ENCODE results near the gene CSPG4. TPM values are rescaled to one million over a fixed set of nuclear protein-coding genes. Genes with fewer than 3 reads are reported as not detected.

Gene CSPG4
- total and polyA plus RNA-seq, 4 donors = 10.6 to 160 (median 66.0) TPM

GRCh38 chr15:75655931-75656330 is 56.7 kb downstream of the CSPG4 start:
- H3K4me1 ChIP-seq (ENCODE audit: control insufficient read depth in 1 of 2, insufficient read depth in 2 of 2, low read length in 2 of 2) = peaks cover 0 to 3% of the 10 kb centered on the region in 2 donors
- 70 to 72% methylated on average over 4 of the region's 4 CpGs for WGBS, 2 donors
- no peak for ATAC-seq (ENCODE audit: low FRiP score)

GRCh38 chr15:75654201-75654907 is 58.3 kb downstream of the CSPG4 start:
- H3K27ac ChIP-seq (ENCODE audit: low read depth in 1 of 2, low read length in 2 of 2) = no peak overlapping the region
- no peak for DNase-seq
- H3K4me1 ChIP-seq (ENCODE audit: control insufficient read depth in 1 of 2, insufficient read depth in 2 of 2, low read length in 2 of 2) = peaks cover 0 to 3% of the 10 kb centered on the region in 2 donors
- no peak for ATAC-seq (ENCODE audit: low FRiP score)
- WGBS, 2 donors = 55 to 67% methylated on average over 4 of the region's 4 CpGs
- peaks cover 0 to 6% of the 10 kb centered on the region in 2 donors for H3K36me3 ChIP-seq (ENCODE audit: control insufficient read depth in 1 of 2, insufficient read depth in 2 of 2, low read length in 1 of 2)
- no peak overlapping the region for H3K4me3 ChIP-seq (ENCODE audit: low read length in 2 of 2)
- H3K27me3 ChIP-seq (ENCODE audit: control insufficient read depth in 1 of 2, insufficient read depth in 2 of 2, low read length in 1 of 2) = no peaks in the 10 kb centered on the region
- no peaks in the 10 kb centered on the region for H3K9me3 ChIP-seq (ENCODE audit: control insufficient read depth, low read length)
- intact Hi-C loops (cut with DNase I) = no loop called here

More at GRCh38 chr15:75655931-75656330, 56.7 kb downstream of the CSPG4 start:
- Histone ChIP-seq H3K36me3 (ENCODE audit: control insufficient read depth in 1 of 2, insufficient read depth in 2 of 2, low read length in 1 of 2) (peaks cover 0 to 6% of the 10 kb centered on the region in 2 donors), H3K27ac (ENCODE audit: low read depth in 1 of 2, low read length in 2 of 2) (no peak overlapping the region), H3K4me3 (ENCODE audit: low read length in 2 of 2) (no peak overlapping the region), H3K27me3 (ENCODE audit: control insufficient read depth in 1 of 2, insufficient read depth in 2 of 2, low read length in 1 of 2) (no peaks in the 10 kb centered on the region), H3K9me3 (ENCODE audit: control insufficient read depth, low read length) (no peaks in the 10 kb centered on the region)
- intact Hi-C loops (cut with DNase I) = no loop called here
- no peak for DNase-seq

GRCh38 chr15:75653347-75653913 is 59.2 kb downstream of the CSPG4 start:
- DNase-seq = no peak
- intact Hi-C loops (cut with DNase I) = no loop called here
- Histone ChIP-seq H3K36me3 (ENCODE audit: control insufficient read depth in 1 of 2, insufficient read depth in 2 of 2, low read length in 1 of 2) (peaks cover 0 to 6% of the 10 kb centered on the region in 2 donors), H3K27me3 (ENCODE audit: control insufficient read depth in 1 of 2, insufficient read depth in 2 of 2, low read length in 1 of 2) (no peaks in the 10 kb centered on the region), H3K4me3 (ENCODE audit: low read length in 2 of 2) (no peak overlapping the region), H3K4me1 (ENCODE audit: control insufficient read depth in 1 of 2, insufficient read depth in 2 of 2, low read length in 2 of 2) (no peaks in the 10 kb centered on the region), H3K9me3 (ENCODE audit: control insufficient read depth, low read length) (no peaks in the 10 kb centered on the region), H3K27ac (ENCODE audit: low read depth in 1 of 2, low read length in 2 of 2) (peak overlapping the region in 1 of 2 donors; percentile 3)
- ATAC-seq (ENCODE audit: low FRiP score) = no peak
- 40 to 43% methylated on average over 16 of the region's 16 CpGs for WGBS, 2 donors

- peak overlapping the region in 1 of 2 donors; percentile 35 for H3K4me3 ChIP-seq (ENCODE audit: low read length in 2 of 2)
- DNase-seq (no peak), ATAC-seq (ENCODE audit: low FRiP score) (no peak)
- 25 to 32% methylated on average over 2 of the region's 2 CpGs for WGBS, 2 donors
- intact Hi-C loops (cut with DNase I) = no loop called here
- no peaks in the 10 kb centered on the region for H3K9me3 ChIP-seq (ENCODE audit: control insufficient read depth, low read length)
- H3K4me1 ChIP-seq (ENCODE audit: control insufficient read depth in 1 of 2, insufficient read depth in 2 of 2, low read length in 2 of 2) = no peaks in the 10 kb centered on the region
- H3K27me3 ChIP-seq (ENCODE audit: control insufficient read depth in 1 of 2, insufficient read depth in 2 of 2, low read length in 1 of 2) = no peaks in the 10 kb centered on the region
- no peaks in the 10 kb centered on the region for H3K36me3 ChIP-seq (ENCODE audit: control insufficient read depth in 1 of 2, insufficient read depth in 2 of 2, low read length in 1 of 2)
- H3K27ac ChIP-seq (ENCODE audit: low read depth in 1 of 2, low read length in 2 of 2) = peak overlapping the region in 1 of 2 donors; percentile 9
Measured at GRCh38 chr15:75651810-75652543, 60.7 kb downstream of the CSPG4 start.

GRCh38 chr15:75650908-75651809 is 61.5 kb downstream of the CSPG4 start:
- WGBS, 2 donors = 14 to 16% methylated on average over 9 of the region's 9 CpGs
- Histone ChIP-seq H3K36me3 (ENCODE audit: control insufficient read depth in 1 of 2, insufficient read depth in 2 of 2, low read length in 1 of 2) (no peaks in the 10 kb centered on the region), H3K27ac (ENCODE audit: low read depth in 1 of 2, low read length in 2 of 2) (peak overlapping the region in 1 of 2 donors; percentile 8)

GRCh38 chr15:75649848-75650247 is 62.8 kb downstream of the CSPG4 start:
- Histone ChIP-seq H3K27ac (ENCODE audit: low read depth in 1 of 2, low read length in 2 of 2) (peak overlapping the region in 1 of 2 donors; percentile 97), H3K4me3 (ENCODE audit: low read length in 2 of 2) (peak overlapping the region in 1 of 2 donors; percentile 35), H3K36me3 (ENCODE audit: control insufficient read depth in 1 of 2, insufficient read depth in 2 of 2, low read length in 1 of 2) (no peaks in the 10 kb centered on the region), H3K27me3 (ENCODE audit: control insufficient read depth in 1 of 2, insufficient read depth in 2 of 2, low read length in 1 of 2) (no peaks in the 10 kb centered on the region), H3K9me3 (ENCODE audit: control insufficient read depth, low read length) (no peaks in the 10 kb centered on the region), H3K4me1 (ENCODE audit: control insufficient read depth in 1 of 2, insufficient read depth in 2 of 2, low read length in 2 of 2) (no peaks in the 10 kb centered on the region)
- DNase-seq (no peak), ATAC-seq (ENCODE audit: low FRiP score) (no peak)
- WGBS, 2 donors = 85 to 86% methylated on average over 18 of the region's 18 CpGs
- intact Hi-C loops (cut with DNase I) = no loop called here

More at GRCh38 chr15:75650908-75651809, 61.5 kb downstream of the CSPG4 start:
- intact Hi-C loops (cut with DNase I) = no loop called here
- no peaks in the 10 kb centered on the region for H3K27me3 ChIP-seq (ENCODE audit: control insufficient read depth in 1 of 2, insufficient read depth in 2 of 2, low read length in 1 of 2)
- no peaks in the 10 kb centered on the region for H3K4me1 ChIP-seq (ENCODE audit: control insufficient read depth in 1 of 2, insufficient read depth in 2 of 2, low read length in 2 of 2)
- peak overlapping the region in 1 of 2 donors; percentile 35 for H3K4me3 ChIP-seq (ENCODE audit: low read length in 2 of 2)
- ATAC-seq (ENCODE audit: low FRiP score) = no peak
- DNase-seq = peak in 1 of 2 donors; percentile 85
- H3K9me3 ChIP-seq (ENCODE audit: control insufficient read depth, low read length) = no peaks in the 10 kb centered on the region

GRCh38 chr15:75649045-75649761 is 63.4 kb downstream of the CSPG4 start:
- intact Hi-C loops (cut with DNase I) = no loop called here
- Histone ChIP-seq H3K9me3 (ENCODE audit: control insufficient read depth, low read length) (no peaks in the 10 kb centered on the region), H3K36me3 (ENCODE audit: control insufficient read depth in 1 of 2, insufficient read depth in 2 of 2, low read length in 1 of 2) (no peaks in the 10 kb centered on the region), H3K4me3 (ENCODE audit: low read length in 2 of 2) (peak overlapping the region; percentile 77 to 79), H3K27ac (ENCODE audit: low read depth in 1 of 2, low read length in 2 of 2) (peak overlapping the region in 1 of 2 donors; percentile 97), H3K4me1 (ENCODE audit: control insufficient read depth in 1 of 2, insufficient read depth in 2 of 2, low read length in 2 of 2) (no peaks in the 10 kb centered on the region), H3K27me3 (ENCODE audit: control insufficient read depth in 1 of 2, insufficient read depth in 2 of 2, low read length in 1 of 2) (no peaks in the 10 kb centered on the region)
- WGBS, 2 donors = 52 to 53% methylated on average over 19 of the region's 19 CpGs
- ATAC-seq (ENCODE audit: low FRiP score) (no peak), DNase-seq (no peak)
